ENCODE data around the gene ERMP1.
"Not testable (repeated sequence)": the region's sequence is repeated elsewhere in the genome, so short reads cannot be mapped to it uniquely, and the experiment has no call there.

The ERMP1 gene

DNA sequence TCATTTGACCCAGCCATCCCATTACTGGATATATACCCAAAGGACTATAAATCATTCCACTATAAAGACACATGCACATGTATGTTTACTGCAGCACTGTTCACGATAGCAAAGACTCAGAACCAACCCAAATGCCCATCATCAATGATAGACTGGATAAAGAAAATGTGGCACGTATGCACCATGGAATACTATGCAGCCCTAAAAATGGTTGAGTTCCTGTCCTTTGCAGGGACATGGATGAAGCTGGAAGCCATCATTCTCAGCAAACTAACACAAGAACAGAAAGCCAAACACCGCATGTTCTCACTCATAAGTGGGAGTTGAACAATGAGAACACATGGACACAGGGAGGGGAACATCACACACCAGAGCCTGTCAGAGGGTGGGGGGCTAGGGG lies 49.5 kb downstream of the ERMP1 start:
- not testable (repeated sequence) for DNase-seq (ENCODE audit: low read depth)

- not testable (repeated sequence) for DNase-seq (ENCODE audit: low read depth)
These were observed 53.2 kb downstream of the ERMP1 start for GRCh38 chr9:5779705-5780218.

GRCh38 chr9:5778805-5779204 lies 54.1 kb downstream of the ERMP1 start:
- no peak for DNase-seq (ENCODE audit: low read depth)

DNA sequence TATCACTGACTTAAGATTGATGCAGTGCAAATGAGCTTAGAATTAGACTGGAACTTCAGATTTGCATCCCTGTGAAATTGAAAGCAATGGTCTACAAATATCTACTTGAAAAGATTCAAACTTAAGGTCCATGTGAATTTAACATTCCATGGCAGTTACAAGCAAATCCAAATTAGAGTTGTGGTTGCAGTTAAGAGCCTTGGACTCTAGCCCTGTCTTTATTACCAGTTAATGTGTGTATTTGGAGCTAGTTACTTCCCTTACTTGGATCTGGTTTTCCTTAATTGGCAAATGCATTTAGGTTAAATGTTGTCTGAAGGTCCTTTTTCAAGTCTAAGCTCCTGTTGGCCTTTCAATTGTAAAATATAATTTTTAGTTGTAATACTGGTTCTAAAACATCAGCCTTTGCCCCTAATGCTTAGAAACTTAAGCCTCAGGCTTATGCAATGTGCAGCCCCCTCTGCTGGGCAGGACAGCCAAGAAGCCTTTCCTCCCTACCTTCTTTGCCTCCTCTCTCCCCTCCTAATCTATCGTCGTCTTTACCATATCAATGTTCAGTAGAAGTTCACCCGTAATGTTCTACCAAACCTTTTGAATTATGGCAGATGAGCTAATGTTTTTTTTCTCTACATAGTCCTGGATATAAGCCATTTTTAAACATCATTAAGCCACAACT lies 59.5 kb downstream of the ERMP1 start:
- no peak for DNase-seq (ENCODE audit: low read depth)

DNA sequence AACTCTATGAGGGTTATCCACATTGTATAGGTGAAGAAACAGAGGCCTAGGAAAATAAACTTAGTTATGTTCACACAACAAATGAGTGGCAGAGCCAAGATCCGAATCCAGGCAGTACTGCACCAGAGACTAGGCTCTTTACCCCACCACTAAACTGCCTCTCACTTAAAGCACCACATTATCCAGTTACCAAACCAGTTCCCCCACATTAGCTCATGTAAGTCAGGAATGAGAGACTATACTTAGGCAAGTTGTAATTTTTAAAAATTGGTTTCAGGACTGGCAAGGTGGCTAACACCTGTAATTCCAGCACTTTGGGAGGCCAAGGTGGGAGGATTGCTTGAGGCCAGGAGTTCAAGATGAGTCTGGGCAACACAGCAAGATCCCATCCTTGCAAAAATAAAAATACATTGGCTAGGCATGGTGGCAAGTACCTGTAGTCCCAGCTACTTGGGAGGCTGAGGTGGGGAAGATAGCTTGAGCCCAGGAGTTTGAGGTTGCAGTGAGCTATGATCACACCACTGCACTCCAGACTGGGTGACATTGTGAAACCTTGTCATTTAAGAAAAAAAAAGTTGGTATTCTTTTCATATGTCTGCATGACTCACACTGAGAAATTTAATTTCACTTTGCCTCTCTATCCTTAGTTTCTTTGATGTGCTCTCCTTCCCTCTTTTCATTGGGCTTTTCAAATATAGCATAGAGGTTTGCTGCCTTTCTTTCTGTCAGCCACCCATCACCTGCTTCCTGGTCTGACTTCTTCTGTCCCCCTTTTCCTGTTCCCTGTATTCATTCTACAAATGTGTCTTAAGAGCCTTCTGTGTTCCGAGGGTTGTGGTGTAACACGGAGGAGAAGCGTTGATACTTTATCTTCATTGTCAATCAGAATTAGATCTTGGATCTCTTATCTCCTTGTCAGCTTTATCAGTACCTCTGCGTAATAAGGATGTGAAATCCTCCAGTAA lies 64.7 kb downstream of the ERMP1 start:
- DNase-seq (ENCODE audit: low read depth), result peak; percentile 1

- no peak for DNase-seq (ENCODE audit: low read depth)
These were observed 68.6 kb downstream of the ERMP1 start for GRCh38 chr9:5764130-5764868.

- no peak for DNase-seq (ENCODE audit: low read depth)
These were observed 70.5 kb downstream of the ERMP1 start for GRCh38 chr9:5762421-5762820.

DNA sequence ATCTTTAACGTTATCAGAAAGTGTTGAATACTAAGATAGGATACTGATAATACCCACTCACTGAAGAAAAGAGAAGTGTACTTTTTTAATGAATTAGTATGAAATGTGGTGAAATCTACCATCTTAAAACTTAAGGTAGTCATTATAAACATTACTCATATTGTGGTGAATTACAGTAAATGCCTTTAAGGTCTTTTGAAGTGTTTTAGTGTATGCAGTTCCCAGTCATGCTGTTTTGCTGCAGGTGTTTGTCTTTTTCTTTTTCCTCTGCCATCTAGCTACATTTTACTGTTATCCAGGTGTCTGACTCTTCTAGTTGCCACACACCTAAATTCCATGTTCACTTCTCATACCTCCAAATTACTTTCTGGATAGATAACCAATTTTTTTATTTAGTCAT lies 72.6 kb downstream of the ERMP1 start:
- DNase-seq (ENCODE audit: low read depth), result no peak

DNA sequence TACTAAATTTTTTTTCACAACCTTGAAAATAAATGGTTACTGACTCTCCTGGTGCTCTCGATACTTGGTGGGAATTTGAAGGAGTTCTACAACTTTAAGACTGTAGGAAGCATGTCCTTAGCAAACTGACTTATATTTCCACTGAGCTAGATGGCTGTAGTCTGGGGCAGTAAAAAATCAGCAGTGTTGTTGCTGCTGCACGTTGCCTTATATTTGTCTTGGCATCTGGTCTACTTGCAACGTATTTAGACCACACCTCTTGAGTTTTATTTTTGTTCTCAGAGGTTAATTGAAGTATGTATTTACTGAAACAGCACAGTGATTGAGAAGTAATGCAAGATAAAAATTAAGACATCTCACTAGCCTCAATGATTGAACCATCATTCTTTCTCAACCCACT lies 76.3 kb downstream of the ERMP1 start:
- DNase-seq (ENCODE audit: low read depth), result no peak

DNA sequence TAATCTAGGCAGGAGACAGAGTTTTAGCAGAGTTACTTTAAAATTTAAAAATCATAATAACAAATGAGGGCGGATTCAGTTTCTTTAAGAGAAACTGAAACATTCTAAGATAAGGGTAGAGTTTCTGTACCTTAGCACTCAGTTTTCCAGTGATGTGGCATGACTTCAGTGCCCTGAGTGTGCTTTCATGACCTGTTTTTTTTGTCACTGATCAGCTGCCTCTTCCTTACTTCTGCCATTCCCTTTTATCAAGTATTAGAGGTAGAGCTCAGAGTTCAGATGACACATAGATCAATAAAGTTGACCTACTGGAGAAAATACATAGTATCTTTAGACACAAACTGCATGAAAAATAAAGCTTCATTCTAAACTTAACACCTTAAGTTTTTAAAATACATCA lies 82.3 kb downstream of the ERMP1 start:
- no peak for DNase-seq (ENCODE audit: low read depth)

DNA sequence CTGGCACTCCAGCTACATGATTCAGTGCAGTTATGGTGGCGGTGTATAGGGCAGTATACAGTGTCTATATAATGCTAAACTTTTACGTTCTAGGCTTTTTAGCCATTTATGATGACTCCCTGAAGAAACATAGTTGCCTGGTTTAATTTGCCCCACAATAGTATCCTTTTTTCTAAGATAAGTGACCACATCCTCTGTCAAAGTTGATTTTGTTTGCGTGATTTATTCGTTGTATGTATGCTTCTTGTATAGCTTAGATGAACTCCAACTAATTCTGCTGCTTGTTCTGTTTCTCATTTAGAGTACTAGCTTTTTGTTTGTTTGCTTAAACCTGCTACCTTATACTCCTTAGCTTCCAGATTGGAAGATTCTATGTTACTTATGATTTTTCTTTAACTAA lies 83.6 kb downstream of the ERMP1 start:
- no peak for DNase-seq (ENCODE audit: low read depth)

- DNase-seq (ENCODE audit: low read depth), result no peak
These were observed 84.5 kb downstream of the ERMP1 start for GRCh38 chr9:5748438-5748837.

DNA sequence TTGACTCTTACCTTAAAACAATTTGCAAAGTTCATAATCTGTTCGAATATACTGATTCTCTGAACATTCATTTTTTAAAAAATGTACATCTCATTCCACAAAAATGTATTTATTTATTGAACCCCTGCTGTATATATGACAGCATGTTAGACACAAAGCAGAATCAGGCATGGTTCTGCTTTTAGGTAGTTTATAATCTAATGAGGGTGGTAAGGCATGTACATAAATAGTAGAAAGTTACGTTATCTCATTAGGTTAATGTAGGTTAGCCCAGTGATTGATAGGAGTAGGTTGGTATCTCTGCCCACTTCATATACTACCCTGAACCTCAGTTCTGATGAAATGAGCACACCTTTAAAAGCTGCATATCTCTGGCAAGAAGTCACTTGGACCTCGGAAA lies 89.8 kb downstream of the ERMP1 start:
- DNase-seq (ENCODE audit: low read depth), result no peak

DNA sequence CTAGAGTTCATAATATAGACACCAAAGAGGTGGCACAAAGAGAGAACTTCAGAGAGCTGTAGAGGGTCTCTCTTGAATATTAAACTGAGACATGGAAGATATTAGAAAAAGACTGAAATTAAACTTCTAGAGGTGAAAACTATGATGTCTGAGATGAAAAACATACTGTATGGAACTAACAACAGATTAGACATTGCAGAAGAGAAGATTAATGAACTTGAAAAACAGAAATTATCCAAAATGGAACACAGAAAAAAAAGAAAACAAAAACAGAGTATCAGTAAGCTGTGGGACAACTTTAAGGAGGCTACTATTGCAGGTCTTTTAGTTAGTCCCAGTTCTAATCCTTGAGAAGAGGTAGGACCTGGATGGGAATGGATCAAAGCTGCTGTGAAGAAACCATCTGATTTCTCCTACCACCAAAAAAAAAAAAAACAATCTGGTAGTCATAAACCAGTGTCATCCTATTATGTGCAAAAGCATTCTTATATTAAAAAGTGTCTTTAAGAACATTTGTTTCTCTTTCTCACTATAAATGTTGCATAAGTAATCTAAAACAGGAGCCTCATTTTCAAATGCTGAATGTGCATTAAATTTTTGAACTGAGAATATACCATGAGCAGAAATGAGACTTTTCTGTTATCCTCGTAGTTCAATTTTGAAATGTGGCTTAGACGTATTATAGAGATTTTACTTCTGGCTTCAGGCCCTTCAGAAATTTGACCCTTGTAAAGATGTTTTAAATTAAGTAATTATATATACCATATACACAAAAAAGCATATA lies 96.2 kb downstream of the ERMP1 start:
- no peak for DNase-seq (ENCODE audit: low read depth)

DNA sequence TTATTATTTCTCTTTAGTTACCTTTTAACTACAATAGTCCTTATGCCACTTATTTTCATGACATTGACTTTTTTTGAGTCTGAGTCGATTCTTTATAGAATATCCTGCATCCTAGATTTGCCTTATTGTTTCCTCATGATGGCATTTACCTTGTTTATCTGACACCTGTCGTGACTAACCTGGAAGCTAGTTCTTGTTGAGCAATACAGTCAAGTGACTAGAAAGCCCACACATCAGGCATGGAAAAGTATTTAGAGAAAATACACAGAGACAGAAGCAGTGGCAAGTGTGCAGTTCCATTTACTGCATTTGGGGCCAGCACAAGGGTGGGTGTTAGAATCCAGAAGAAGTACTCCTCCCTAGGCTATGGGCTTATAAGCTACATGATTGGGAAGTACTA lies 97.8 kb downstream of the ERMP1 start:
- DNase-seq (ENCODE audit: low read depth), result no peak
